Right atrium auricular region (tissue), 2 donors: ENCODE results near the gene BTBD19. TPM values are rescaled to one million over a fixed set of nuclear protein-coding genes. Genes with fewer than 3 reads are reported as not detected.

Experiments used
- DNase-seq: peaks from one replicate; pipeline ENCODE4 v3.0.0-alpha.2; 2019; ENCODE audit warnings: low spot score
- H3K27ac ChIP-seq, 2 donors: fragments of 200-600 bp; sonication (generic); 1 replicate in 1 of 2; 2 replicates in 1 of 2; pipeline ENCODE4 v1.5.1; 2016 to 2019
- H3K27me3 ChIP-seq, 2 donors: fragments of 200-600 bp; sonication (generic); one replicate each; pipeline versions ENCODE4 v1.5.1 to v1.6.0; 2017 to 2019
- H3K36me3 ChIP-seq: fragments of 200-600 bp; sonication (generic); one replicate; pipeline ENCODE4 v1.5.1; 2016
- H3K4me1 ChIP-seq, 2 donors: fragments of 200-600 bp; sonication (generic); one replicate each; pipeline versions ENCODE4 v1.5.1 to v1.6.0; 2017 to 2019
- H3K4me3 ChIP-seq, 2 donors: fragments of 200-600 bp; sonication (generic); 1 replicate in 1 of 2; 2 replicates in 1 of 2; pipeline ENCODE4 v1.5.1; 2017 to 2019; ENCODE audit warnings: mild to moderate bottlenecking in 1 of 2, moderate library complexity in 1 of 2
- H3K9me3 ChIP-seq, 2 donors: fragments of 200-600 bp; sonication (generic); one replicate each; pipeline ENCODE4 v1.5.1; 2019
- total RNA-seq, 2 donors: library from RNA; depleted of rRNA; stranded (reverse); fragments of >200 nt; gene quantifications; one replicate each; pipeline ENCODE4 v1.1.0, GENCODE V29; 2016
- TF ChIP-seq, protein P1 (sequence below), 2 donors: fragments of 200-600 bp; sonication (generic); IDR thresholded peaks; one replicate each; pipeline ENCODE4 v1.5.1; 2019; ENCODE audit warnings: antibody characterized with exemption in 2 of 2

BTBD19 gene
- total RNA-seq, 2 donors from 2014 or later, result 1.8 to 5.6 TPM

DNA sequence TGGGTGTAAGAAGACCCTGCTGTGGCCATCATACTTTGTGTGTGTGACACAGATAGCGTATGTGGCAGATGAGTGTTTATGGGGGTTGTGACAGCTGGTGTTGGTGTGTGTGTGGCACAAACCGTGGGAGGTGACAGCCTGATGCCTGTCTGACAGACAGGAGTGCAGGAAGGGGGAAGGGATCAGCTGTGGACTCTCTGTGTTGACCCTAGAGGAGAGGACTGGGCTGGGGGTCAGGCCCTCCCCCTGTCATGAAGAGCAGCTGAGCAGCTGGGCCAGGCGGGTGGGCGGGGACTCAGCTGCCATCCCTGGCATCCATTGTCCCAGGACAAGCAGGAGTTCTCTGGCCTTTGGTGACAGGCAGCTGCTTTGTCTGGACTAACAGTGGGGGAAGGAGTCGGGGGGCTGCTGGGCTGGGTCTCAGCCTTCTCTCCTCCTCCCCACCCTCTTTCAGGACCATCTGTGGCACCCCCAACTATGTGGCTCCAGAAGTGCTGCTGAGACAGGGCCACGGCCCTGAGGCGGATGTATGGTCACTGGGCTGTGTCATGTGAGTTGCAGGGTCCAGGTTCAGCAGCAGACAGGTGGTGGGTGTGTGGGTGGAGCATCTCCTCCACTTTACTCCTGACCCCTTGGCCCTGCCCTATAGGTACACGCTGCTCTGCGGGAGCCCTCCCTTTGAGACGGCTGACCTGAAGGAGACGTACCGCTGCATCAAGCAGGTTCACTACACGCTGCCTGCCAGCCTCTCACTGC is 5.8 kb upstream of the BTBD19 start:
- no peaks in the 10 kb centered on the region for H3K9me3 ChIP-seq
- peak overlapping the region; percentile 78 to 92 for H3K4me3 ChIP-seq
- H3K36me3 ChIP-seq, result peaks cover 44% of the 10 kb centered on the region
- no peaks in the 10 kb centered on the region for H3K27me3 ChIP-seq
- peak overlapping the region; percentile 61 to 93 for H3K27ac ChIP-seq
- no peak for DNase-seq
- H3K4me1 ChIP-seq, result peaks cover 0 to 65% of the 10 kb centered on the region in 2 donors
- TF ChIP-seq, protein P1, sequence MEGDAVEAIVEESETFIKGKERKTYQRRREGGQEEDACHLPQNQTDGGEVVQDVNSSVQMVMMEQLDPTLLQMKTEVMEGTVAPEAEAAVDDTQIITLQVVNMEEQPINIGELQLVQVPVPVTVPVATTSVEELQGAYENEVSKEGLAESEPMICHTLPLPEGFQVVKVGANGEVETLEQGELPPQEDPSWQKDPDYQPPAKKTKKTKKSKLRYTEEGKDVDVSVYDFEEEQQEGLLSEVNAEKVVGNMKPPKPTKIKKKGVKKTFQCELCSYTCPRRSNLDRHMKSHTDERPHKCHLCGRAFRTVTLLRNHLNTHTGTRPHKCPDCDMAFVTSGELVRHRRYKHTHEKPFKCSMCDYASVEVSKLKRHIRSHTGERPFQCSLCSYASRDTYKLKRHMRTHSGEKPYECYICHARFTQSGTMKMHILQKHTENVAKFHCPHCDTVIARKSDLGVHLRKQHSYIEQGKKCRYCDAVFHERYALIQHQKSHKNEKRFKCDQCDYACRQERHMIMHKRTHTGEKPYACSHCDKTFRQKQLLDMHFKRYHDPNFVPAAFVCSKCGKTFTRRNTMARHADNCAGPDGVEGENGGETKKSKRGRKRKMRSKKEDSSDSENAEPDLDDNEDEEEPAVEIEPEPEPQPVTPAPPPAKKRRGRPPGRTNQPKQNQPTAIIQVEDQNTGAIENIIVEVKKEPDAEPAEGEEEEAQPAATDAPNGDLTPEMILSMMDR (IDR thresholded peaks at IDR 0.05), result no peak

DNA sequence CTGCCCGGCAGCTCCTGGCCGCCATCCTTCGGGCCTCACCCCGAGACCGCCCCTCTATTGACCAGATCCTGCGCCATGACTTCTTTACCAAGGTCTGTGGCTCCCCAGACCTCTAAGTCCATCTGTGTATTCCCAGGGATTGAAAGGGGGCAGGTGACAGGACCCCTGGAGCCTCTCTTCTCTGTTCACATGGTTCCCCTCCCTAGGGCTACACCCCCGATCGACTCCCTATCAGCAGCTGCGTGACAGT is 5.3 kb upstream of the BTBD19 start:
- H3K4me3 ChIP-seq, result peak overlapping the region in 1 of 2 donors; percentile 78
- TF ChIP-seq, protein P1 (IDR thresholded peaks at IDR 0.05), result no peak
- DNase-seq, result no peak
- peaks cover 0 to 70% of the 10 kb centered on the region in 2 donors for H3K4me1 ChIP-seq
- H3K27ac ChIP-seq, result peak overlapping the region; percentile 61 to 93
- peaks cover 44% of the 10 kb centered on the region for H3K36me3 ChIP-seq
- no peaks in the 10 kb centered on the region for H3K9me3 ChIP-seq
- no peaks in the 10 kb centered on the region for H3K27me3 ChIP-seq

DNA sequence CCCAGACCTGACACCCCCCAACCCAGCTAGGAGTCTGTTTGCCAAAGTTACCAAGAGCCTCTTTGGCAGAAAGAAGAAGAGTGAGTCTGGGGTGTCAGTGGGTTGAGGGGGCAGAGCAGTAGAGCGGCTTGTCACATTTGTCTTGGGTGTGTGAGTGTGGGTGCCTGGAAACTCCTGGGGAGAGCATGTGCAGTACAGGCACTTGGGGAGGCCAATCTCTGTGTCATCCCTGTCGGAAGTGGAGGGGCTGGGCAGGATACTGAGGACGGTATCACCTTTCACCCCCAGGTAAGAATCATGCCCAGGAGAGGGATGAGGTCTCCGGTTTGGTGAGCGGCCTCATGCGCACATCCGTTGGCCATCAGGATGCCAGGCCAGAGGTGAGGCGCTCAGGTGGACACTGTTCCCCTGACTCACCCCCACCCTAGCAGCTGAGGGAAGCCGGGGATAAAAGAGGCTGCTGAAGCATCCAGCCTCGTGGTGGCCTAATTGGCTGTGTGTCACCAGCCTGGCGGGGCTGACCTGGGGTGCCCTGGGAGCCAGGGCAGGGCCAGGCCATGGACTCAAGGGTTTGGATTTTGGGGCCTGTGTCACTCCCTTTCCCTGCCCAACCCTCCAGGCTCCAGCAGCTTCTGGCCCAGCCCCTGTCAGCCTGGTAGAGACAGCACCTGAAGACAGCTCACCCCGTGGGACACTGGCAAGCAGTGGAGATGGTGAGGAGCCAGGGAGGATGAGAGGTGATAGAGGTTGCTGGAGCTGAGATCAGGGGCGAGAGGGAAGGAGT is 4.8 kb upstream of the BTBD19 start:
- no peak overlapping the region for H3K4me3 ChIP-seq
- peaks cover 0 to 75% of the 10 kb centered on the region in 2 donors for H3K4me1 ChIP-seq
- TF ChIP-seq, protein P1 (IDR thresholded peaks at IDR 0.05), result no peak
- no peaks in the 10 kb centered on the region for H3K9me3 ChIP-seq
- peak overlapping the region; percentile 61 to 93 for H3K27ac ChIP-seq
- no peak for DNase-seq
- H3K36me3 ChIP-seq, result peaks cover 44% of the 10 kb centered on the region
- no peaks in the 10 kb centered on the region for H3K27me3 ChIP-seq

DNA sequence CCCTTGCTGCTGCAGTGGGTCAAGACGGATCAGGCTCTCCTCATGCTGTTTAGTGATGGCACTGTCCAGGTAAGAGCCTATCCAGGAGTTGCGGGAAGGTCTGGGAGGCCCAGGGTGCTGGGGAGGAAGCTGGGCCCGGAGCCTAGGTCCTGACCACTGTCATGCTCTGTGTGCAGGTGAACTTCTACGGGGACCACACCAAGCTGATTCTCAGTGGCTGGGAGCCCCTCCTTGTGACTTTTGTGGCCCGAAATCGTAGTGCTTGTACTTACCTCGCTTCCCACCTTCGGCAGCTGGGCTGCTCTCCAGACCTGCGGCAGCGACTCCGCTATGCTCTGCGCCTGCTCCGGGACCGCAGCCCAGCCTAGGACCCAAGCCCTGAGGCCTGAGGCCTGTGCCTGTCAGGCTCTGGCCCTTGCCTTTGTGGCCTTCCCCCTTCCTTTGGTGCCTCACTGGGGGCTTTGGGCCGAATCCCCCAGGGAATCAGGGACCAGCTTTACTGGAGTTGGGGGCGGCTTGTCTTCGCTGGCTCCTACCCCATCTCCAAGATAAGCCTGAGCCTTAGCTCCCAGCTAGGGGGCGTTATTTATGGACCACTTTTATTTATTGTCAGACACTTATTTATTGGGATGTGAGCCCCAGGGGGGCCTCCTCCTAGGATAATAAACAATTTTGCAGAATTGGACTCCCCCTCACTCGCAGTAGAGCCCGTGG is 2.9 kb upstream of the BTBD19 start:
- H3K36me3 ChIP-seq, result peaks cover 44% of the 10 kb centered on the region
- H3K27ac ChIP-seq, result peak overlapping the region; percentile 94 to 96
- H3K4me3 ChIP-seq, result no peak overlapping the region
- peaks cover 0 to 88% of the 10 kb centered on the region in 2 donors for H3K4me1 ChIP-seq
- H3K9me3 ChIP-seq, result no peaks in the 10 kb centered on the region
- no peaks in the 10 kb centered on the region for H3K27me3 ChIP-seq
- no peak for DNase-seq
- TF ChIP-seq, protein P1 (IDR thresholded peaks at IDR 0.05), result no peak

DNA sequence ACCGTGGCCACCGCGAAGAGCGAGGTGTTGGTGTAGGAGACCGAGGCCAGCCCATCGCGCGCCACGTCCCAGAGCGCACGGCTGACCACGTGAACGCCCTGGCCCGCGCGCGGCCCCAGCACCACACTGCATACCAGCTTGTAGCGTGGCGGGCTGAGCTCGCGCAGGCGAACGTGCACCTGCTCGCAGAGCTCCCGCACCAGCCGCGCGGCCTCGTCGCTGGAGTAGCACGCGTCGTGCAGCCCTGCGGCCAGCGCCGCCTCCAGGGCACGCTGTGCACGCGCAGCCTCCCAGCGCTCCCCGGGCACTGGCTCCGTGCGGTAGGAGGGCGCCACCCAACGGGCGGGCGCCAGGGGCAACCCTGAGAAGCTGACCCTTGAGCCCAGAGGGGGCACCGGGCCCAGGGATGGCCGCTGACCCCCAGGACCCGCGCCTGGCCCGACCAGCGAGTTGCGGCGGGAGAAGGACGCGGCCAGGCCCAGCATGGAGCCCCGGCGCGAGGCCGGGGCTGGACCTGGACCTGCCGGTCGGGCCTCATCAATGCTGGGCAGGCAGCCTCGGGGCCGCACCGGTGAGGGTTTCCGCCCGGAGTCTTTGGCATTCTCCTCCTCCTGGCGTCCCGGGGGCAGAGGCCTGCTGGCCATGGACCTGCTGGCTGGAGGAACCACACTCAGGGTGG is 2.2 kb upstream of the BTBD19 start:
- Histone ChIP-seq H3K4me1 (peaks cover 0 to 95% of the 10 kb centered on the region in 2 donors), H3K27ac (peak overlapping the region; percentile 94 to 96)
- no peak for DNase-seq

More for the DNA sequence above, 2.2 kb upstream of the BTBD19 start:
- Histone ChIP-seq H3K9me3 (no peaks in the 10 kb centered on the region), H3K4me3 (peak overlapping the region in 1 of 2 donors; percentile 7), H3K27me3 (no peaks in the 10 kb centered on the region), H3K36me3 (peaks cover 44% of the 10 kb centered on the region)
- TF ChIP-seq, protein P1 (IDR thresholded peaks at IDR 0.05), result no peak
